ENCODE measurements around the gene GPR37L1. TPM values are rescaled to one million over a fixed set of nuclear protein-coding genes. Genes with fewer than 3 reads are reported as not detected.

GPR37L1 gene
- total RNA-seq, 4 donors from 2014 or later = 0.22 to 0.34 TPM; not detected in 2

DNA sequence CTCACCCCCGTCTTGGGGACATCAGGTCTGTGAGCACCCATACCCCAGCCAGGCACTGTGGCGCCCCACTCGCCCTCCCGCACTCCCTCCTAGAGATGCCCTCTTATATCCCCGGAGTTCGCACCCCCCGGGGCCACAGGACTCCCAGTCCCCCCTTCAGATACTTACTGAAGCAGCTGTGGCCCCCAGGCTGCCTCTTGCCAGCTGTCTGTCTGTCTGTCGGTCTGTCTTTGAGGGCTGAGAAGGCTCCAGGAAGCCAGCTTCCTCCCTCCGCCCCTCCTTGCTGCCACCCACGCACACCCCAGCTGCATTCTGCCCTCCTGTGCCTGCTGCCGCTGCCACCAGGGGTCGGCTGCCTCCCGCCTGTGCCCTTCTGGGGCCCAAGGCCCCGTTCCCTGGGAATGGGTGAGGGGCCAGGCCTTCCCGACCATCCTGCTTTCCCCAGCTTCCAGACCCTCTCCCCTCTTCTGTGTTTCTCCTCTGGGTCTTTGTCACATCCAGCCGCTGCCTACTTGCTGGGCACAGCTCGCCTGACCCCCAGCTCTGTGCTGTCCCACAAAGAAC is 37.7 kb downstream of the GPR37L1 start, which contains the start of gene PTPN7:
Gene PTPN7, minus strand, starts transcription at position 226 of the 564 bp plus-strand sequence. CDS start 1,200 bp downstream, outside the sequence.
- Histone ChIP-seq H3K27ac (no peak within 1 kb of the TSS), H3K36me3 (no peaks in the 10 kb centered on the region), H3K4me3 (replicated peaks in 1 of 3) (no peak within 1 kb of the TSS), H3K27me3 (no peaks in the 10 kb centered on the region), H3K4me1 (peaks cover 1 to 3% of the 10 kb centered on the region in 2 donors), H3K9me3 (no peaks in the 10 kb centered on the region)
- TF ChIP-seq CTCF (IDR thresholded peaks at IDR 0.05) (no peak), POLR2A (IDR thresholded peaks at IDR 0.05) (no peak)
- WGBS, 2 donors = 85 to 87% methylated on average over 16 to 17 of the region's 17 CpGs
- intact Hi-C loops (cut with DNase I) = no loop called here
- DNase-seq = no peak

DNA sequence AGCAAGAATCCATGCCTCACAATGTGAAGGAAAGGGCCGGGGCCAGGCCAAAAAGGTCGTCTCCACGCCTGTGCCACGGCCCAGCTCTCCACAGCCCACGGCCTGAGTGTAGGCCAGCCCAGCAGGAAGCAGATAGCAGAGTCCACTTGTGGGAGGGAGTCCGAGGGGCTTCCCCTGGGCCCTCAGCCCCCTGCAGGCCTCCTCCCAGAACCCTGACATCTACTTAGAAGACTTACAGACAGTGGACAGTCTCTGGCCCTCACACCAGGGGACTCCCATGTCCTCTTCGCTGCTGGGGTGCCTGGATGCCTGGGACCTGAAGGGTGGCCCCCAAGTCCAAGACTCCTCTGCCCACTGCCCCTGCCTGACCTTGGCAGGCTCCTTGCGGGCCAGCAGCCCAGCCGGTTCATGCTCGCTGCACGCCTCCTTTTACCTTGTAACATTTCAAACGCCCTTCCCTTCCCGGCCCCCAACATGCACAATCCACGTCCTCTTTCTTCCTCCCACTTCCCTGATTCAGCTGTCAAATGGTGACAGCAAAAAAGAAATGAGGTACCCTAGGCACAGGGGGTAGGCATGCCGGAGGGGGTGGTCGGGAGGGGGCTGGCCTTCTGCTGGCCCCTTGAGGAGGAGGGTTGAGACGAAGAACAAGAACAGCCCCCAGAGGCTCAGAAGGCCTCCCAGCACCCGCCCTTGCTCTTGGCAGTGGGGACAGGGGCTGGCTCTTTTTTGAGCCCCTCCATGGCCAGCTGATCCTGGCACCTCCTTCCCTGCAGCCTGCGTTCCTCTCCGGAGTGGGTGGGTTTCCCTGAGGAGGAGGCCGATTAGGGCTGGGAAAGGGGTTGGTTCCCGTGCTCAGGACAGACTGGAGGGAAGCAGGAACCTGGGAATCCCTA is 38.7 kb downstream of the GPR37L1 start:
- no peak overlapping the region for H3K4me3 ChIP-seq (replicated peaks in 1 of 3)
- H3K9me3 ChIP-seq = no peaks in the 10 kb centered on the region
- TF ChIP-seq POLR2A (IDR thresholded peaks at IDR 0.05) (no peak), CTCF (IDR thresholded peaks at IDR 0.05) (no peak)
- WGBS, 2 donors = 86 to 88% methylated on average over 20 to 22 of the region's 22 CpGs
- no peaks in the 10 kb centered on the region for H3K4me1 ChIP-seq
- H3K36me3 ChIP-seq = no peaks in the 10 kb centered on the region
- H3K27me3 ChIP-seq = no peaks in the 10 kb centered on the region
- H3K27ac ChIP-seq = no peak overlapping the region
- no peak for DNase-seq
- intact Hi-C loops (cut with DNase I) = no loop called here

DNA sequence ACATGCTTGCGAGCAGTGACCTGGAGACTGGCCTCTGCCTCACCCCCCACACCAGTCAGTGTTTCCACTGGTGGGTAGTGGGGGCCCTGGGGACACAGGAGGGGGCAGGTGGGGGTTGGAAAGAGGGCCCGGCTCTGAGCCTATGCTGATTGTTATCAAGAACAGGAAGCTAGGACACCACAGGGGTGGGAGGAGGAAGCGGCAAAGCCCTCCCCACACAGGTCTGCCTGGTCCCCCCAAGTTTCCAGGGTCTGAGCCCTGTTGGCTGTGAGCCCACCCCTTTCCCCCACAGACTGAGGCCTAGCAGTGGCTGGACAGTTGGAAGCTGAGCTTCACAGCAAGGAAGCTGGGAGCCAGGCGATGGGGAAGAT is 39.3 kb downstream of the GPR37L1 start:
- H3K4me1 ChIP-seq = no peaks in the 10 kb centered on the region
- no peak overlapping the region for H3K27ac ChIP-seq
- no peak for DNase-seq
- TF ChIP-seq CTCF (IDR thresholded peaks at IDR 0.05) = no peak
- no peak for TF ChIP-seq POLR2A (IDR thresholded peaks at IDR 0.05)
- H3K36me3 ChIP-seq = no peaks in the 10 kb centered on the region
- no peaks in the 10 kb centered on the region for H3K9me3 ChIP-seq
- H3K4me3 ChIP-seq (replicated peaks in 1 of 3) = no peak overlapping the region
- 61 to 89% methylated on average over 3 of the region's 4 CpGs for WGBS, 2 donors
- no peaks in the 10 kb centered on the region for H3K27me3 ChIP-seq
- intact Hi-C loops (cut with DNase I) = no loop called here

- no peak overlapping the region for H3K4me3 ChIP-seq (replicated peaks in 1 of 3)
- H3K9me3 ChIP-seq = no peaks in the 10 kb centered on the region
- 59 to 68% methylated on average over 15 of the region's 15 CpGs for WGBS, 2 donors
- H3K4me1 ChIP-seq = peaks cover under 1% of the 10 kb centered on the region in 2 donors
- no peaks in the 10 kb centered on the region for H3K36me3 ChIP-seq
- no peak overlapping the region for H3K27ac ChIP-seq
- intact Hi-C loops (cut with DNase I) = no loop called here
- TF ChIP-seq POLR2A (IDR thresholded peaks at IDR 0.05) (no peak), CTCF (IDR thresholded peaks at IDR 0.05) (no peak)
- DNase-seq = no peak
- no peaks in the 10 kb centered on the region for H3K27me3 ChIP-seq
Measured at GRCh38 chr1:202162418-202163280, 39.9 kb downstream of the GPR37L1 start.

Measured in thyroid gland (tissue), 4 donors.